IMR-90 (cell line): ENCODE measurements around the gene PLEK2. TPM values are rescaled to one million over a fixed set of nuclear protein-coding genes. Genes with fewer than 3 reads are reported as not detected.

Source experiments
- ATAC-seq: fragments of 200-7000 bp; cut with Tn5 transposase; 2 replicates; pipeline ENCODE4 v1.9.1; 2020; ENCODE audit warnings: low read depth, mild to moderate bottlenecking, moderate library complexity
- BruUV-seq: library from RNA; stranded (reverse); fragments of 400-500 nt; replicated peaks from 2 replicates; lab custom pipeline; 2021; lab: Mats Ljungman, UMichigan
- CTCF ChIA-PET: fragments of 300-600 bp; formaldehyde crosslinking; extraction: SDS; loops from one replicate; lab custom pipeline; 2021; ENCODE audit warnings: antibody characterized with exemption; lab: Yijun Ruan, JAX
- POLR2A ChIA-PET: fragments of 300-600 bp; sonication (Branson Sonifier 250); formaldehyde crosslinking; loops from one replicate; lab custom pipeline; 2022; ENCODE audit warnings: antibody characterized with exemption; ENCODE audit not compliant: unreplicated experiment; lab: Charles Lee
- DNase-seq: peaks from one replicate; pipeline ENCODE4 v3.0.0; 2013
- H2AFZ ChIP-seq: replicated peaks from 2 replicates; pipeline ENCODE3; 2013; ENCODE audit warnings: low read length, mild to moderate bottlenecking; ENCODE audit not compliant: poor library complexity
- H2AK5ac ChIP-seq: 2 replicates; pipeline ENCODE4 v1.6.1; 2013; ENCODE audit warnings: low read depth, low read length, inconsistent platforms
- H2AK9ac ChIP-seq: replicated peaks from 2 replicates; pipeline ENCODE3; 2013; ENCODE audit warnings: mild to moderate bottlenecking, low read depth, low read length, moderate library complexity; ENCODE audit not compliant: poor library complexity
- H2BK120ac ChIP-seq: 2 replicates; pipeline ENCODE4 v1.6.1; 2013; ENCODE audit warnings: low read depth, low read length, inconsistent platforms
- H2BK15ac ChIP-seq: 3 replicates; pipeline ENCODE4 v1.6.1; 2013; ENCODE audit warnings: low read depth, low read length, inconsistent platforms
- H2BK20ac ChIP-seq: 2 replicates; pipeline ENCODE4 v1.6.1; 2013; ENCODE audit warnings: low read depth, mild to moderate bottlenecking, inconsistent platforms, low read length, moderate library complexity
- H2BK5ac ChIP-seq: 2 replicates; pipeline ENCODE4 v1.6.1; 2013; ENCODE audit warnings: mild to moderate bottlenecking, low read depth, low read length, inconsistent platforms; ENCODE audit not compliant: poor library complexity, severe bottlenecking
- H3K14ac ChIP-seq: replicated peaks from 2 replicates; pipeline ENCODE4 v1.6.1; 2013; ENCODE audit warnings: low read depth, low read length, inconsistent platforms
- H3K18ac ChIP-seq: 2 replicates; pipeline ENCODE4 v1.6.1; 2013; ENCODE audit warnings: low read depth, low read length, control low read depth
- H3K23ac ChIP-seq: 2 replicates; pipeline ENCODE4 v1.6.1; 2013; ENCODE audit warnings: low read depth, low read length, inconsistent platforms
- H3K27ac ChIP-seq: 2 replicates; pipeline ENCODE4 v1.5.1; 2013; ENCODE audit warnings: mild to moderate bottlenecking, control low read depth, low read length; ENCODE audit not compliant: insufficient read depth
- H3K27me3 ChIP-seq: 2 replicates; pipeline ENCODE4 v1.6.1; 2013; ENCODE audit warnings: low read length; ENCODE audit not compliant: control insufficient read depth, insufficient read depth
- H3K36me3 ChIP-seq: 2 replicates; pipeline ENCODE4 v1.6.1; 2013; ENCODE audit warnings: low read length, mixed read lengths; ENCODE audit not compliant: control insufficient read depth, insufficient read depth
- H3K4ac ChIP-seq: 2 replicates; pipeline ENCODE4 v1.6.1; 2013; ENCODE audit warnings: low read depth, low read length, inconsistent platforms
- H3K4me1 ChIP-seq: 2 replicates; pipeline ENCODE4 v1.6.1; 2013; ENCODE audit warnings: low read length, mixed read lengths; ENCODE audit not compliant: control insufficient read depth, insufficient read depth
- H3K4me2 ChIP-seq: 2 replicates; pipeline ENCODE4 v1.6.1; 2013; ENCODE audit warnings: low read depth, mild to moderate bottlenecking, control low read depth, low read length, moderate library complexity
- H3K4me3 ChIP-seq: 2 replicates; pipeline ENCODE4 v1.5.1; 2013; ENCODE audit warnings: low read depth, mild to moderate bottlenecking, control low read depth, low read length, moderate library complexity; ENCODE audit not compliant: insufficient read depth
- H3K56ac ChIP-seq: 2 replicates; pipeline ENCODE4 v1.6.1; 2013; ENCODE audit warnings: low read length, inconsistent platforms; ENCODE audit not compliant: insufficient read depth; ENCODE audit errors: extremely low read depth
- H3K79me1 ChIP-seq, 2 experiments: 2 replicates each; pipeline ENCODE4 v1.6.1; 2013; ENCODE audit warnings: low read length in 2 of 2, inconsistent platforms in 1 of 2, low read depth in 1 of 2
- H3K9ac ChIP-seq: 2 replicates; pipeline ENCODE4 v1.6.1; 2013; ENCODE audit warnings: low read depth, low read length, control low read depth
- H3K9me1 ChIP-seq: 2 replicates; pipeline ENCODE4 v1.6.1; 2013; ENCODE audit warnings: low read length, inconsistent platforms; ENCODE audit not compliant: insufficient read depth
- H3K9me3 ChIP-seq: 2 replicates; pipeline ENCODE4 v1.6.1; 2013; ENCODE audit warnings: low read length; ENCODE audit not compliant: control insufficient read depth, insufficient read depth
- H4K20me1 ChIP-seq: 2 replicates; pipeline ENCODE4 v1.6.1; 2013; ENCODE audit warnings: low read length, inconsistent platforms; ENCODE audit not compliant: insufficient read depth
- H4K5ac ChIP-seq: 2 replicates; pipeline ENCODE4 v1.6.1; 2013; ENCODE audit warnings: mild to moderate bottlenecking, low read depth, low read length, control low read depth
- H4K8ac ChIP-seq, 2 experiments: 2 replicates each; pipeline ENCODE4 v1.6.1; 2013; ENCODE audit warnings: low read depth in 2 of 2, low read length in 2 of 2, control low read depth in 1 of 2, inconsistent platforms in 1 of 2
- H4K91ac ChIP-seq: 2 replicates; pipeline ENCODE4 v1.6.1; 2013; ENCODE audit warnings: low read depth, low read length, inconsistent platforms; ENCODE audit not compliant: insufficient read depth
- CHD1 ChIP-seq: IDR thresholded peaks from 2 replicates; pipeline ENCODE4 v1.6.1; 2012; ENCODE audit warnings: low read depth, low read length, improper control_type of control experiment
- CTCF ChIP-seq: conservative IDR thresholded peaks from 2 replicates; pipeline ENCODE4 v1.5.1; 2012; ENCODE audit warnings: mild to moderate bottlenecking, low read depth, low read length, improper control_type of control experiment
- WGBS, 2 experiments: methylation state at CpG; one replicate each; pipeline versions ENCODE4 v1.1.5 to v1.1.7; 2013; ENCODE audit warnings: missing lambda C conversion rate in 2 of 2; ENCODE audit not compliant: insufficient read length in 1 of 2; ENCODE audit errors: extremely low coverage in 2 of 2; 5-methylcytosine and 5-hydroxymethylcytosine counted together
- dilution Hi-C: fragments of 300-500 bp; cut with HindIII; formaldehyde crosslinking; loops from one replicate; pipeline ENCODE4 v1.14.3; 2018; ENCODE audit warnings: low sequenced_read_pairs; ENCODE audit not compliant: unreplicated experiment
- in situ Hi-C: fragments of 300-500 bp; cut with MboI; formaldehyde crosslinking; loops from 3 replicates; pipeline ENCODE4 v1.14.3; 2019; ENCODE audit warnings: low sequenced_read_pairs, inconsistent platforms, mixed read lengths
- intact Hi-C: fragments of 100-400 bp; cut with micrococcal nuclease; formaldehyde crosslinking; loops from 2 replicates; pipeline ENCODE4 v1.10.0; 2022
- polyA plus RNA-seq, 3 experiments: library from polyadenylated mRNA; depleted of rRNA; stranded (reverse); fragments of >200 nt; gene quantifications; 2 replicates each; pipeline ENCODE4 v1.2.3, GENCODE V29; 2012; ENCODE audit warnings: low replicate concordance in 1 of 3
- total RNA-seq: library from RNA; depleted of rRNA; stranded (reverse); fragments of >200 nt; gene quantifications from 2 replicates; pipeline ENCODE4 v1.2.3, GENCODE V29; 2012

Gene PLEK2
- total and polyA plus RNA-seq, 2 of the 4 experiments (the other 2 are of a cell fraction), result 1.7 to 2.5 TPM

- no peak overlapping the region for H3K18ac ChIP-seq
- H3K4ac ChIP-seq, result no peak overlapping the region
- ChIA-PET POLR2A (no interaction called here), CTCF (interaction anchor here (0.8 kb wide), 1 partner anchor 60 kb away, joined by 3 read pairs; the partner anchor contains the start of genes ATP6V1D and EIF2S1)
- H2BK5ac ChIP-seq, result no peak overlapping the region
- no peaks in the 10 kb centered on the region for H3K9me3 ChIP-seq
- in situ Hi-C loops, result no loop called here
- no peak overlapping the region for H3K9ac ChIP-seq
- peaks cover 12% of the 10 kb centered on the region; the same call in 1 of the 2 replicates for H3K9me1 ChIP-seq
- no peak overlapping the region for H2AFZ ChIP-seq
- H3K27me3 ChIP-seq, result peaks cover 2% of the 10 kb centered on the region; the same call in 1 of the 2 replicates
- BruUV-seq, result no TSS peak
- no peak overlapping the region for H3K23ac ChIP-seq
- no peak overlapping the region for H2BK120ac ChIP-seq
- no peaks in the 10 kb centered on the region for H3K79me1 ChIP-seq
- no peak overlapping the region for H3K27ac ChIP-seq
- dilution Hi-C loops, result no loop called here
- H2AK5ac ChIP-seq, result no peak overlapping the region
- intact Hi-C loops, result no loop called here
- H2BK15ac ChIP-seq, result no peak overlapping the region
- H4K5ac ChIP-seq, result no peak overlapping the region
- DNase-seq (no peak), ATAC-seq (no peak)
- H2BK20ac ChIP-seq, result no peak overlapping the region
- 0 out of 2 replicates have a peak, but pooled peaks cover 2% of the 10 kb centered on the region for H3K4me1 ChIP-seq
- TF ChIP-seq CTCF, result peak; percentile 34
- TF ChIP-seq CHD1, result no peak
- WGBS, 2 experiments, result 100% methylated on average over 1 of the region's 12 CpGs; no CpG with 5 or more reads in 1 of the 2 experiments
- no peak overlapping the region for H4K91ac ChIP-seq
- H3K4me3 ChIP-seq, result no peak overlapping the region
- no peaks in the 10 kb centered on the region for H3K36me3 ChIP-seq
- H4K8ac ChIP-seq, result no peak overlapping the region
- H3K56ac ChIP-seq, result no peak overlapping the region
- no peak overlapping the region for H2AK9ac ChIP-seq
- no peak overlapping the region for H3K4me2 ChIP-seq
- no peak overlapping the region for H3K14ac ChIP-seq
- no peaks in the 10 kb centered on the region; the same call in 1 of the 2 replicates for H4K20me1 ChIP-seq
Observed at GRCh38 chr14:67420102-67420739, 8.3 kb upstream of the PLEK2 start.
